B cell (primary cell): ENCODE results near the gene ZNF296. TPM values are rescaled to one million over a fixed set of nuclear protein-coding genes. Genes with fewer than 3 reads are reported as not detected.

ENCODE experiments used
- ATAC-seq: fragments of 200-7000 bp; cut with Tn5 transposase; one replicate; pipeline ENCODE4 v1.10.0; 2021; ENCODE audit warnings: low read depth, mild to moderate bottlenecking, moderate number of reproducible peaks, moderate library complexity
- CTCF ChIA-PET: fragments of 350-600 bp; sonication (Branson Sonifier 250); formaldehyde crosslinking; loops from one replicate; lab custom pipeline; 2021; ENCODE audit warnings: antibody characterized with exemption, inconsistent platforms; lab: Charles Lee
- POLR2A ChIA-PET: fragments of 350-600 bp; sonication (Branson Sonifier 250); formaldehyde crosslinking; loops from one replicate; lab custom pipeline; 2021; ENCODE audit warnings: antibody characterized with exemption; lab: Charles Lee
- DNase-seq: peaks from one replicate; pipeline ENCODE4 v3.0.0; 2013
- H2AFZ ChIP-seq: 2 replicates; pipeline ENCODE4 v1.6.1; 2012; ENCODE audit warnings: mild to moderate bottlenecking, low read depth, low read length; ENCODE audit not compliant: insufficient read depth, poor library complexity, severe bottlenecking
- H3K27ac ChIP-seq, 2 donors: 1 replicate in 1 of 2; 2 replicates in 1 of 2; pipeline ENCODE4 v1.5.1; 2012 to 2013; ENCODE audit warnings: low read length in 2 of 2, mild to moderate bottlenecking in 2 of 2, moderate library complexity in 1 of 2
- H3K27me3 ChIP-seq, 4 experiments: fragments of 200-600 bp in 1 of 4; sonication (generic) in 1 of 4; replicated peaks in 1 of 4; 1 replicate in 2 of 4; 2 replicates in 2 of 4; pipeline versions ENCODE4 v1.6.1 to v1.7.0; 2013 to 2016; ENCODE audit warnings: low read length in 3 of 4, mild to moderate bottlenecking in 2 of 4, mixed read lengths in 1 of 4, moderate library complexity in 1 of 4; ENCODE audit not compliant: insufficient read depth in 4 of 4, control insufficient read depth in 3 of 4; ENCODE audit errors: control extremely low read depth in 1 of 4
- H3K36me3 ChIP-seq, 2 experiments: replicated peaks in 1 of 2; 1 replicate in 1 of 2; 2 replicates in 1 of 2; pipeline versions ENCODE4 v1.6.1 to v1.7.1; 2013; ENCODE audit warnings: low read length in 1 of 2; ENCODE audit not compliant: insufficient read depth in 2 of 2, control insufficient read depth in 1 of 2; ENCODE audit errors: control extremely low read depth in 1 of 2, extremely low read depth in 1 of 2
- H3K4me1 ChIP-seq, 2 donors: fragments of 200-600 bp in 1 of 2; sonication (generic) in 1 of 2; 1 replicate in 1 of 2; 2 replicates in 1 of 2; pipeline versions ENCODE4 v1.5.1 to v1.6.1; 2013 to 2017; ENCODE audit warnings: low read length in 2 of 2; ENCODE audit not compliant: control insufficient read depth in 2 of 2, insufficient read depth in 2 of 2
- H3K4me2 ChIP-seq: replicated peaks from 2 replicates; pipeline ENCODE3; 2012; ENCODE audit warnings: mild to moderate bottlenecking, low read depth, low read length; ENCODE audit not compliant: poor library complexity, severe bottlenecking
- H3K4me3 ChIP-seq, 5 experiments: fragments of 200-600 bp in 1 of 5; sonication (generic) in 1 of 5; 1 replicate in 3 of 5; 2 replicates in 2 of 5; pipeline versions ENCODE4 v1.5.1 to v1.7.0; 2011 to 2016; ENCODE audit warnings: low read length in 4 of 5, mild to moderate bottlenecking in 4 of 5, low read depth in 2 of 5, control low read depth in 1 of 5, moderate library complexity in 1 of 5; ENCODE audit not compliant: insufficient read depth in 1 of 5; ENCODE audit errors: control extremely low read depth in 1 of 5, extremely low read depth in 1 of 5
- H3K79me2 ChIP-seq: fragments of 200-600 bp; sonication (generic); one replicate; pipeline ENCODE4 v1.6.0; 2016; ENCODE audit warnings: low read length; ENCODE audit not compliant: control insufficient read depth, insufficient read depth
- H3K9ac ChIP-seq: fragments of 200-600 bp; sonication (generic); 2 replicates; pipeline ENCODE4 v1.6.1; 2017; ENCODE audit warnings: mild to moderate bottlenecking, low read length, moderate library complexity
- H3K9me3 ChIP-seq, 3 donors: one replicate each; pipeline versions ENCODE4 v1.6.1 to v1.7.1; 2013; ENCODE audit warnings: low read length in 2 of 3; ENCODE audit not compliant: control insufficient read depth in 2 of 3, insufficient read depth in 1 of 3; ENCODE audit errors: control extremely low read depth in 1 of 3
- H4K20me1 ChIP-seq: 2 replicates; pipeline ENCODE4 v1.6.0; 2012; ENCODE audit warnings: mild to moderate bottlenecking, low read length; ENCODE audit not compliant: insufficient read depth, control insufficient read depth, poor library complexity, severe bottlenecking
- H3K27ac Mint-ChIP-seq: one replicate; pipeline ENCODE4 v1.8.0; 2021; ENCODE audit warnings: mixed read lengths
- H3K27me3 Mint-ChIP-seq: one replicate; pipeline ENCODE4 v1.8.0; 2021; ENCODE audit warnings: mixed read lengths
- H3K4me1 Mint-ChIP-seq: one replicate; pipeline ENCODE4 v1.8.0; 2021; ENCODE audit warnings: mixed read lengths
- H3K4me3 Mint-ChIP-seq: one replicate; pipeline ENCODE4 v1.8.0; 2021; ENCODE audit warnings: mixed read lengths
- H3K9me3 Mint-ChIP-seq: one replicate; pipeline ENCODE4 v1.8.0; 2022; ENCODE audit warnings: mixed read lengths; ENCODE audit not compliant: insufficient read depth
- CTCF ChIP-seq: fragments of 200-600 bp; IDR thresholded peaks from one replicate; pipeline ENCODE4 v1.8.0; 2022; ENCODE audit warnings: antibody characterized with exemption, mild to moderate bottlenecking
- EZH2 ChIP-seq: IDR thresholded peaks from 2 replicates; pipeline ENCODE4 v1.6.1; 2012; ENCODE audit warnings: borderline replicate concordance, low read depth, mild to moderate bottlenecking, moderate library complexity, low read length; ENCODE audit not compliant: insufficient read depth, poor library complexity, severe bottlenecking
- WGBS: methylation state at CpG from one replicate; pipeline ENCODE4 v1.1.5; 2013; ENCODE audit warnings: missing lambda C conversion rate; ENCODE audit not compliant: insufficient coverage; 5-methylcytosine and 5-hydroxymethylcytosine counted together
- intact Hi-C: fragments of 100-400 bp; cut with micrococcal nuclease; formaldehyde crosslinking; loops from one replicate; pipeline ENCODE4 v1.10.0; 2022
- polyA plus RNA-seq: library from polyadenylated mRNA; depleted of rRNA; stranded (reverse); fragments of >200 nt; gene quantifications from 2 replicates; pipeline ENCODE4 v1.2.3, GENCODE V29; 2012
- total RNA-seq, 2 donors: library from RNA; stranded (reverse); fragments of 120-200 nt in 1 of 2; gene quantifications; 1 replicate in 1 of 2; 2 replicates in 1 of 2; pipeline versions ENCODE4 v1.2.3 to v1.2.4, GENCODE V29; 2013 to 2022

The ZNF296 gene
- total and polyA plus RNA-seq, 2 donors (not counting 1 experiment from before 2014, with no cell fraction given): 21.9 to 30.2 TPM

DNA sequence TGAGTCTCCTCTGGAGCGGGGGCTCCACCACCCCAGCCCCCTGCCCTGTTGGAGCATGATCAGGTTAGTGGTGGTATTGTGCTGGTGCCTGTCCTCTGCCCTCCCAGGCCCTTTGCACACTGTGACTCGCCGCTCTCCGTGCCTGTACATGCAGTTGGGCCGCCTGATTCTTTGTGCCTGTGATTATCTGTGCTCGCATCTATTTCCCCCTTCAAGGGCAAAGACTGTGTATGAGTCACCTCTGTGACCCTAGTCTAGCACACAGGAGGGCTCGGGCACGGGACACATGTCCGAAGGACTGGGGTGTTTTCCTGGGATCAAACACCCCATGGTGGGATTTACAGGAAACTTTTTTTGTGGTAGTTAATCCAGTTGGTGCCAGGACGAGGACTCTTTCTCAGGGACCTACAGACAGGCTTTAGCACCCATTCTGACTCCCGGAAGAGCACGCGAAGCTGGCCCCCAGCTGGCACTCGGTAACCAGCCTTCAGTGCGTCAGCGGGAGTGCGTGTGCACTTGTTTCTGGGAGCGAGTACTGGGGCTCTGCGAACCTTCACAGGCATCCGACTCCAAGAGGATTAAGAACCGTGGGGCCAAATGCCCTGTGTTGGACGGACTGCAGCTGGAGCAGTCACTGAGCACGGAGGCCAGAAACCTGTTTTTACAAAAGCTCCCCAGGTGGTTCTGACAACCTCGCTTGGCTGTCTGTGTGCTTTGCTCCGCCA, 23.4 kb upstream of the ZNF296 start:
- ChIA-PET CTCF (interaction anchor here (1.1 kb wide), 1 partner anchor 25 kb away, joined by 3 read pairs; no protein-coding TSS in a partner anchor), POLR2A (no interaction called here)
- Histone ChIP-seq H3K4me1 (peaks cover 21 to 35% of the 10 kb centered on the region in 2 donors), H3K27me3 (no peaks in the 10 kb centered on the region), H2AFZ (no peak overlapping the region), H3K4me2 (no peak overlapping the region), H4K20me1 (peaks cover 93% of the 10 kb centered on the region), H3K36me3 (peaks cover 0 to 3% of the 10 kb centered on the region in 2 experiments), H3K9me3 (no peaks in the 10 kb centered on the region), H3K27ac (no peak overlapping the region), H3K79me2 (peaks cover 96% of the 10 kb centered on the region), H3K4me3 (no peak overlapping the region), H3K9ac (no peak overlapping the region)
- no peaks in the 10 kb centered on the region for H3K27me3 Mint-ChIP-seq
- intact Hi-C loops: no loop called here
- no peak overlapping the region for H3K27ac Mint-ChIP-seq
- TF ChIP-seq EZH2 (no peak), CTCF (no peak)
- ATAC-seq: no peak
- H3K4me3 Mint-ChIP-seq: no peak overlapping the region
- no peak for DNase-seq
- no peaks in the 10 kb centered on the region for H3K9me3 Mint-ChIP-seq
- peaks cover 66% of the 10 kb centered on the region for H3K4me1 Mint-ChIP-seq
- 93% methylated on average over 24 of the region's 25 CpGs for WGBS
